ENCODE results near the gene SELENOP.
"Not testable (repeated sequence)": the region's sequence is repeated elsewhere in the genome, so short reads cannot be mapped to it uniquely, and the experiment has no call there.

Gene SELENOP

DNA sequence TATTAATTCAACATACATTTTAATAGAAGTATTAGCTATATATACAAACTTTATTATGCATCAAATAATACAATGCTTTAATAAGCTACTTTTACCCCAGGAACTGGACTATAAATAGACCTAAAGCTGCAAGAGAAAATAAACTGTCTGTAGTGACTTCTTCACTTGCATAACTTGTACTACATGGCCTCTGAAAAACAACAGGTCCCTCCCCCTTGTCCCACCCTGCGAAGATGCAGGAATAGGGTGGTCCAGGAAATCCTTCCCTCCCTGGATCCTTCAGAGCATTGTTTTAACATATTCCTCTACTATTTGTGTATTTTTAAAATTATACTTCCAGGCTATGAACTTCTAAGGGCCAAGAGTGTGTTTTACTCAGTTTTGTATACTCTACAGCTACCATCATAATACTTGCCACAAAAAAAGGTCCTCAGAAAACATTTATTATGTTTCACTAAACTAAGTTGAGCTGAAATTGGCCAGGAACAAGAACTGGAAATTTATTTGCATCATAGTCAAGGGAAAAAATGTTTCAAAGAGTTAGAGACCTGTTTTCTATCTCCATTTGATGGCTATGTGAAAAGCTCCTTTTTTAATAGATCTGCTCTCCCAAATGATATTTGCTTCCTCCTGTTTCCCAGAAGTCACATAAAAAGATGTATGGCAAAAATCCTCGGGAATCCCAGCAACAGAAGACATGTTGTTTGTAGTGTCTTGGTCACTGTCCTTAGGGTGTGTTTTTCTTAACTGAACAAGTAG is 15.2 kb upstream of the SELENOP start:
- no peak for DNase-seq (ENCODE audit: low read depth)

DNA sequence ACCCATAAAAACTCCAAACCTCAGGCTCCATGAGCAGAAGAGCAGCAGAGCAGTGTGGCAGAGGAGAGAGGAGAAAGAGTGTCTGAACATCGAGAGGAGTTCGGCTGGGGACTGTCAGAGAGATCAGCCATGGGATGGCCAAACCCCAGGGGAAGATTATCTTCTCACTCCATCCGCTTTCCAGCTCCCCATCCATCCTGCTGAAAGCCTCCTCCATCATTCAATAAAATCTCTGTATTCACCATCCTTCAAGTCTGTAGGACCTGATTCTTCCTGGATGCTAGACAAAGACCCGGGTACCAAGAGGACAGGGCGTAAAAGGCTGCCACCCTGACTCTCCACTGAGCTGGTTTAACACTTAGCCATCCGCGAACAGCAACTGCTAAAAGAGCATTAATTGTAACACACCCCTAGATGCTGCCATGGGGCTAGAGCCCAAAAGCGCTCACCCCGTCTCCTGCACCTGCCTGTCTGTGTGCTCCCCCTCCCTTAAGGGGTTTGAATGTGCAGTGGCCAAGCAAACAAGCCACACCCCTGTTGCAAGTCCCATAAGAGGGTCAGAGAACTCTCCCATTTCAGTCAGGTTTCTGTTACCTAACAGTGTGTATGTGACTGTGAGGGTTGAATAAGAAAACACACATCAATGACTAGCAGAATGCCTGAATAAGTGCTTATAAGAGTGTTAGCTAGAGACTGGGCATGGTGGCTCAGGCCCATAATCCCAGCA is 13.9 kb upstream of the SELENOP start:
- DNase-seq (ENCODE audit: low read depth): no peak

DNA sequence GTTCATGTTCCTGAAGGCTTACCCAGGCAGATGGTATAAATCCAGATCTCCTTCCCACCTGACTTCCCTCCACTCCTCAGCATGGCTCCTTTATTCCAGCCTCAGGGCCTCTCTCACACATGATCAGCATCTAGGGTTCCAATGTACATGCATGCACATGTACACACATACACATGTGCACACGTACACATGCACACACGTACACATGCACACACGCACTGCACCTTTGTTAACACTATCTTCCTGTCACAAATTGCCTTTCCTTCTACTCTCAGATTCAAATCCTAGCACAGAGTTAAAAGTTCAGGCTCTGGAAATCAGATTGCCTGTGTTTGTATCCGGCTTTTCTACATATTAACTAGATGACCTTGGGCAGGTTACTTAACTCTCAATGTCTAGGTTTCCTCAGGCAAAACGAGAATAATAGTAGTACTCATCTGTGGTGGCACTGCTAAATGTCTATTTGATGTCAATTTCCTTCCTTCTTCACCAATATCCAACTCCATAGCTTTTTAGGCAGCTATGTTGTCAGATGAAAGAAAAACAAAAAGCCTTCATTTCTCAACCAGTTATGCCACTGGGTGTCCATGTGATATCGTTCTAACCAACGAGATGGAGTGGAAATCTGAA is 12.8 kb upstream of the SELENOP start:
- DNase-seq (ENCODE audit: low read depth): no peak

DNA sequence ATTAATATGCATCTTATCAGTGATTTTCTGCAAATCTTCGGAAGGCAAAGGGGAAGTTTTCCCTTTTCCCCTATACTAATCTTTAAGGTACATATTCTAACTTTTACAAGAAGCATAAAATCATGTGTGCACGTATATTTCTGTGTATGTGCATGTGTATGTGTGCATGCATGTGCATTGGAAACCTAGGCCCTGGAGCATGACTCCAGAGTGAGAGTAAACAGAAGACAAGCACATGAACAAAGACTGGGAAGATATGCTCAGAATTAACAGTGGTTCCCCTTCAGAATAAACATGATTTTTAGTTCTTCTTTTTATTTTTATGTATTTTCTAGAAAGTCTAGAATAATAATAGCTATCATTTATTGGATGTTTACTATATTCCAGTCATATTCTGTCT is 10.9 kb upstream of the SELENOP start:
- no peak for DNase-seq (ENCODE audit: low read depth)

DNA sequence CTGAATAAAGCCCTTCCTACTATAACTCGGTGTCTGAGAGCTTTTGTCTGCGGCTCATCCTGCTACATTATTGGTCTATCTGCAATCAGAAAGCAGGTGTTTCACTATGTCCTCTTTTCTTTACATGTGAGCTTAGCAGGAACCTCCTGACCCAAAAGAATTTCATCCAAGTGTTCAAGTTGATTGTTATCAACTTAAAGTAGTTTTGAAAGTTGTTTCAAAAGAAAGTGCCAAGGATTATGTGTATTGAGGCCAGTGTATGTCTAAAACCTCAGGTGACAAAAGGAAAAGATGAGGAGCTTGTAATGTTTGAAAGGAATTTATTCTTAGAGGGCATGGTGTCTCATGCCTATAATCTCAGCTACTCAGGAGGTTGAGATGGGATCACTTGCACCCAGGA is 8.1 kb upstream of the SELENOP start:
- DNase-seq (ENCODE audit: low read depth): no peak

DNA sequence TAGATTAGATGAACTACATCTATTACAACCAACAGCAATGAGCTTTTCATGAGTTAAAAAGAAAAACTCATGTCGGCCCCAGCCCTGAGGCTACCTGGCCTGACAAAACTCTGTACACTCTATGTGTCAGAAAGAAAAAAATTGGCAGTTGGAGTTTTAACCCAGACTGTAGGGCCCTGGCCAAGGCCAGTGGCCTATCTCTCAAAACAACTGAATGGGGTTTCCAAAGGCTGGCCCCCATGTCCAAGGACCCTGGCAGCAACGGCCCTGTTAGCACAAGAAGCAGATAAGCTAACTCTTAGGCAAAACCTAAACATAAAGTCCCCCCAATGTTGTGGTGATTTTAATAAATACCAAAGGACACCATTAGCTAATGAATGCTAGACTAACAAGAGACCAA is 4.9 kb upstream of the SELENOP start:
- DNase-seq (ENCODE audit: low read depth): not testable (repeated sequence)

DNA sequence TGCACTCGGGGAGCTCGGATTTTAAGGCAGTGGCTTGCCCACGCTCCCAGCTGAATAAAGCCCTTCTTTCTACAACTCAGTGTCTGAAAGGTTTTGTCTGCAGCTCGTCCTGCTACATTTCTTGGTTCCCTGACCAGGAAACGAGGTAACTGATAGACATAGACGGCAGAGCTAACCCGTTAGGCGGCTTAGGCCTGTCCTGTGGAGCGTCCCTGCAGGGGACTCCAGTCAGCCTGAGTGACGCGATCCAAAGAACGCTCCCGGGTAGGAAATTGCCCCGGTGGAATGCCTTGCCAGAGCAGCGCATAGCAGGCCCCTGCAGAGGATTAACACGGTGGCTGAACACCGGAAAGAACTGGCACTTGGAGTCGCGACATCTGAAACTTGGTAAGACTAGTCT is 1.8 kb upstream of the SELENOP start:
- DNase-seq (ENCODE audit: low read depth): no peak

DNA sequence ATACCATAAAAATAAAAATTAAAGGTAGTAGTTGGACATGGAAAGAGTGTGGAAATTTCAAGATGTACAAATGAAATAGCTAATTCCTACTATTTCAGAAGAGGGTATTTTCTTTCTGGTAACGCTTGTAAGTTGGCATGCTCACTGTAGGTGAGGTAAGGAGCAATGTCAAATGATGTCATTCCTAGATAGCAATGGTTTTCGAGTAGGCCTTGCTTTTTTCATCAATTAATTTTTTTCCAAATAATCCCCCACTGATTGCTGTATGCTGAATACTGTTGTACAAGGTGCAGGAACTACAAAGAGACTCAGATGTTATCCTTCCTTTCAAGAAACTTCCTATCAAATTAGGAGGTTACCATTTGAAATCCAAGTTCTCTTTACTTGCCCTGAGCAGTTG is 928 bp upstream of the SELENOP start:
- no peak for DNase-seq (ENCODE audit: low read depth)

DNA sequence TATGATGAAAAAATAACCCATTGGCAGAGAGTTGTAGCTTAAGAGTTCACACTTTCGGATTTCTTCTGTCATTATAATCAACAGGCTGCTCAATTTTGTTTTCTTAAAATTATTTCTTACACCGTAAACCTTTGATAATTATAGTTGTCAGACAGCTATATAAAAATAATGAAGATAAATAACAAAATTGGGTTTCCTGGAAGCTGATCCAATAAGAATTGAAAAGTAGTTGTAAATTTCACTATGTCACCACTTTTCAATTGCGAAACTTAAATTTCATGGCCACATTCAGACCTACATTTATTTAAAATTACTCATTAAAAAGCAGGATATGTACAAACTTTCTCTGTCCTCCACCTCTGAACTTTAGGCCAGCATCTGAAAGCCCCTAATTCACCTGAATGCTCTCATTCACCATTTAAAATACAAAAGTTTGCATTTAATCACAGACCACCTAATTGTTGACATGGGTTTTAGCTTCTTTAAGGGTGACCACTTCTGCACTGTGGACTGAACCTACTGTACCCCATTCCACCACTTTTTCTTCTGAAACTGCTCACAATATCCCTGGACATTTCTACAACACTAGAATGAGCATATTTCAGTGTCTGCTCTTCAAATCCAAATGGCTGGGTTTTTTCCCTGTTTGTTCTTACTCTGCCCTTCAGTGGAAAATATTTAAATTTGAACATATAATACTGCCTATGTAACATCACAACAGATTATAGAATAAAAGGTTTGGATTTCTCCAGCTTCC is 680 bp downstream of the SELENOP start:
- no peak for DNase-seq (ENCODE audit: low read depth)

DNA sequence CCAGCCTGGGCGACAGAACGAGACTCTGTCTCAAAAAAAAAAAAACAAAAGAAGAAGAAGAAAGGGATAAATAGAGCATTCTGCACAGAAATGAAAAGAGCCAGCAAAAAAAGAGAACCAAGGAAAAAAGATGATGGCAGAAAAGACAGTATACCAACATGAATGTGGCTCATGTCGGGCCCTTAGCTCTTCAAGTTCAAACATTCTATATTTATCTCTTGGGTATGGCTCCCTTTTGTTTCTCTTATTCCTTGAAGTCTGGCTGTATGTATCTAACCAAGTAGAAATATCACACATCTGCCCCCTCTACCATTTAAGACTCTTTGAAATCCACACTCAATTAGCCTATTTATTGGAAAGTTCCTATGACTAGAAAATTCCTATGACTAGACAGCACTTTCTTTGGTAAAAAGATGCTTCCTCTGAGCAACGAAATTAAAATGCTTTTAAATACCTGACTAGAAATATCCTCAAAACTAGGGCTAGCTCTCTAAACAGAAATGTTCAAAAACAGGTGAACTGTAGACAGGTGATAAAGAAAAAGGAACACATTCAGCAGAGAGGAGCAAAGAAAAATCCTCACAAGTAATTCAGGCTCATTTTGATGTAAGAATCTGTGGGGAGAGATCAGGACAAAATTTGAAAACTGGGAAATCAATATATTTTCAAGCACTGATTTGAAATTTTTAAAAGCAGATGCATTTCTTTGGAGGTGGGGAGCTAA is 2.6 kb downstream of the SELENOP start:
- DNase-seq (ENCODE audit: low read depth): no peak

DNA sequence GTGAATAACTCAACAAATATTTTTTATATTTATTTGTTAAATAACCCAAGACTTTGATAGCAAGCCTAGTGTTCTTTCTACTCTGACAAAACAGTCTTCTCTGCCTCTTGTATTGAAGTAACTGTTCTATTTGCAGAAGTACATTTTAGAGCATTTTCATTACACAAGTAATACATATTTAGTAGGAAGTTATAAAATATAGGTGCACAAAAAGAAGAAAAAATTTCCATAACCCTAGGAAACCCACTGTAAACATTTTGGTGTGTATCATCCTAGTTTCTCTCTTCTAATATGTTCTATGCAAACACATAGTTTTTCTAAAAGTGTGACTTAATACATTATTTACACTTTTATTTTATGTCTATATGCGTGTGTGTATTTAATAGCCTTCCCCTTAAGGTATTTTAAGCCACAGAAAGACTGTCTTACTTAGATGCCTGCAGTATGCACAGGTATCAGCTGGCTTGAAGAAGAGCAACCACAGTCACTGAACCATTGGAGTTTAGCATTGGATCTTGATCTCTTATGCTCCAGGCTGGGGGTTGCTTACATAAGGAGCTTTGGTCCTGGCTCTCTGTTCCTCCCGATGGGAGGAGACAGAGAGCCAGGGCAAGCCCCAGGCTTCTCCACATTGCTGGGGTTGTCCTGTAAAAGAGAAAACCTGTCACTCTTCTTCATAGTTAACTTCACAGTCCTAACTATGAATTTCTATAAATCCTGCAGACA is 3.8 kb downstream of the SELENOP start:
- no peak for DNase-seq (ENCODE audit: low read depth)

DNA sequence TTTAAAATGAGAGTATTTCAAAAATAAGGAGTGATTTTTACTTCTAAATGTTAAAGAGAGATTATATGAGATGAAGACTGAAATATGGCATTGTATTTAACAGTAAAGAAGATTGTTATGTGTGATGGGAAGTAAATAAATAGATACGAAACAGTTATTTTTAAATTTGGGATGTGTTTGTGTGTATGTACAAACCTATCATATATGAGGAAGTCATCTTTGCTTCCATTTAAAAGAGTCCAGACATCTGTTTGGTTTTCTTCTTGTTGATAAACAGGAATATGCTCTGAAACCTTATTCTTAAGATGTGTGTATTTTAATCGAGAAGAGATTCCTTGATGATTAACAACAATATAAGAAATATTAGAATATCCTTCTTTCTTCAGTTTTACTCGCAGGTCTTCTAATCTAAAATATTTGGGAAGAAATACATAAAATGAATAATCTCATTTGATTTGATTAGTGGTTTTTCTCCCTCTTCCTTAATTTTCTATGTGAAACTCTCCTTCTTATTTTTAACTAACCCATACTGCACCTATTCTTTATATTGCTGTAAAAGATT is 4.9 kb downstream of the SELENOP start:
- no peak for DNase-seq (ENCODE audit: low read depth)

DNA sequence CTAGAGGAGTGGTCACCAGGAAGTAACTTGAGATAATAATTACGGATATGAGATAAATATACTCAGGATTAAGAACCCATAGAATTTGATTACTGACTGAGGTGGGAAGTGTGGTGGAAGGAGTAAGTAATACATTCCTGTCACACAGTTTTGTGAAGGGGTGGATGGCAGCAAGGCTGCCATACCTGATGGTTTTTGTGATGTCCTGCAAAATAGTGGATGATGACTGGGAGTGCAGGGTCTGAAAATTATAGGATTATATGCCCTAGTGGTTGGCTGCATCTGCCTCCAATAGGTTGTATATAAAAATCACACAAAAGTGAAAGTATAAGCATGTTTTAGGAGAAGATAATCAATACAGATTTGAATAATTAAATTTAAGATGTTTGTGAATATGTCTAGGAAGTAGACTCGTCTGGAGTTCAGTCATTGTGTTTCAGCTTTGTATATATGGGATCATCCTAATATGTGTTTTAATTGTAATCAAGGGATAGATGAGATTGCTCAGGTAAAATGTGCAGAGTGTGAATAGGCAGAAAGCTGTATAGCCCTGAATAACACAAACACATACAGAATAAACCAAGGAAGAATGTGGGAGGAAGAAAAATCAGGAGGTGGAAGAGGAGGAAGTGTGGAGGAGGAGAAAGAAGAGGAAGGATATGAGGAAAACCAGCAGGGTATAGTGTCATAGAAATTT is 5.5 kb downstream of the SELENOP start:
- no peak for DNase-seq (ENCODE audit: low read depth)

DNA sequence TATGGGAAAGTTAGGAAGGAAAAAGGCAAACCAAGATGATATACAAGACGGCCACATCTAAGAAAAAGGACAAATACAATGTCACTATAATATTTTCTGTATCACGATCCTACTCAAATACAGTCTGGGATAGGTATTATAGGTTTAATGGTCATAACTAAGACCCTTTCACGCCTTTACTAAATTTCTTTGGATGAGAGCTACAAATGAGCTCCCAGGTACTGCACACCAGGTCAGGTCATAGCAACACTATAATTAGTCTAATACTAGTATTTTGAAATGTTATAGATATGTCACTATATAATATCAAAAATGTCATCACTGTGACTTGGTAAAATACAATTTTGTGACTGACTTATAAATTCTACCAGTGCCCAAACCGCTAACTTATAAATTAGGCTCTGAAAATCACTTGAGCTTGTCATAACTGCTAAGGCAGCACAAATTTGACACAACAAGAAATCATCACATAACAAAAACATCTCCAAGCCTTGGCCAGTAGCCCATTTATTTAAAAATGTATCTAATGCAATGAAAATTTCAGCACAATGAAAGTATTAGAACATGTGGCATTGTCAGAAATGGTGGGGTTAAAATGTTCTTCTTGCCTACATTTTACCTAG is 6.9 kb downstream of the SELENOP start:
- no peak for DNase-seq (ENCODE audit: low read depth)

DNA sequence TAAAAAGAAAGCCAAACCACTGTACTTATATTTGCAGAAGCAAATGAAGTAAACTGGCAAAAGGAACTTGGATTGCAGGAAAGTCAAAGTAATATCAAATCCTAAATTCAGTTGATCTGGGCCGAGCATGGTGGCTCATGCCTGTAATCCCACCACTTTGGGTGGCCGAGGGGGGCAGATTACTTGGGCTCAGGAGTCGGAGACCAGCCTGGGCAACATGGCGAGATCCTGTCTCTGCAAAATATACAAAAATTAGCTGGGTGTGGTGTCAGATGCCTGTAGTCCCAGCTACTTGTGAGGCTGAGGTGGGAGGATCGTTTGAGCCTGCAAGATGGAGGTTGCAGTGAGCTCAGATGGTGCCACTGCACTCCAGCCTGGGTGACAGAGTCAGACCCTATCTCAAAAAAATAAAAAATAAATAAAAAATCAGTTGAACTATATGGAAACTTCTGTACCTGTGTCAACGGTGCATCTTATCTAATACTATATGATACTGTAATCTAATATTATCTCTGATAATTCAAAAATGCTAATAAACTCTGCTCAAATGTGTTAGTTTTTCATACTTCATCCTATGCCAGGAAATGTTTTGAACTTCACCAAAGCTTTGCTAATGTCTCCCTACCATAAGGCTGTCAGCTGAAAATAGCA is 10.1 kb downstream of the SELENOP start:
- DNase-seq (ENCODE audit: low read depth): no peak

DNA sequence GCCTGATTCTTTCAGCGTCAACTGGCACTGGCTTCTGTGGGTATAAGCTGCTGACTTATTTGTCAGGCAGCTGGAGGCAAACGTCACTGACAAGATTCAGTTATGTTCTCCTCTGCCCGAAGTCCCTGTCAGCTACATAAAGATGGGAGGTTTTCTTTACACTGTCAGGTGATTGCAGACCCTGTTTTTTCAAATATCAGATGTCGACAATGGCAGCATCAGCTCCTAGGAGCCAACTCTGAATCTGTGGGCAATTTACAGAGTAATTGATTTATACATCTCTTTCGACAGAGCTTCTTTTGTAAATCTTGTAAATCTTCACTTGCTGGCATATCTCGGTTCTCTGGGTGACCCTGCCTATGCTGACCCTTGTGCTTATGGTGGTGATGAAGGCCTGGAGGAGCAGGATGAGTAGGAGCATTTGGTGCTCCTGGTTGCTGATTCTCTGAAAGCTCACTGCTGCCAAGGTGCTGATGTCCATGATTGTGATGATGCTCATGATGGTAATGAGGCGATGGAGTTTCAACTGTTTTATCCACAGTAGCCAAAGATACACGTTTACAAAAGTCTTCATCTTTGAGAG is 10.9 kb downstream of the SELENOP start:
- no peak for DNase-seq (ENCODE audit: low read depth)

DNA sequence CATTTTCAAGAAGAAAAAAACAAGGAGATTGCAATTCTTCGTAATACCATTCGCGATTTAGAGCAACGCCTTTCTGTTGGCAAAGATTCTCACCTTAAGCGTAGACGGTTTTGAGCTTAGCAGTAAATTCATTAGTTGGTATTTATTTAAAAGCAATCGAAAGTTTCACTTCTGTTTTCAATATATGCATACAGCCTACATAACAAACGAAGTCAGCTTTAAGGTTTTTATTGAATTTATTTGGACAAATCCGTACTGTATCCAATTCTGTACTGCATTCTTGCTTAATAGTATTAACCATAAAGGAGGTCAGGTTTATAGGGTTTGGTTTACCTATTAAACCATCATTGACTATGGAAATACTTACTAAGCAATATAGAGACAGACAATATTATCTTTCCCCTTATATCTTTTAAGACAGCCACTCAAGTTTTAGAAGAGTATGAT is 12.0 kb downstream of the SELENOP start:
- no peak for DNase-seq (ENCODE audit: low read depth)

DNA sequence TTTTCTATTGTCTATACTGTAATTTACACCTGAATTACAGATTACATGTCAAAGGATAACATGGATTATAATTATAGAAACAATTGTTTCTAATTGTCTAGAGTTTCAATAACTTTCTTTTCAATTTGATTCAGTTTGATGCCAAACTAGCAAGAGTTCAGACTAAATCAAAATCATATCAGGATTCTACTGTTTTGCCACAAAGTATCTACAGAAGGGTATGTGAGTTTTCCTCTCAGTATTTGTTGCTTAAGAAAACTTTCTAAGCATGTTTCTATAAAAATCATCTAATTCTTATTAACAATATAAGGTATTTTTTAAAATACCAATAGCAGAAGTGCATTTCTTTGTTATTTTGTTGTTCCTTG is 12.5 kb downstream of the SELENOP start:
- DNase-seq (ENCODE audit: low read depth): no peak
